ENCODE data around the gene ZNF76.

ZNF76 gene

DNA sequence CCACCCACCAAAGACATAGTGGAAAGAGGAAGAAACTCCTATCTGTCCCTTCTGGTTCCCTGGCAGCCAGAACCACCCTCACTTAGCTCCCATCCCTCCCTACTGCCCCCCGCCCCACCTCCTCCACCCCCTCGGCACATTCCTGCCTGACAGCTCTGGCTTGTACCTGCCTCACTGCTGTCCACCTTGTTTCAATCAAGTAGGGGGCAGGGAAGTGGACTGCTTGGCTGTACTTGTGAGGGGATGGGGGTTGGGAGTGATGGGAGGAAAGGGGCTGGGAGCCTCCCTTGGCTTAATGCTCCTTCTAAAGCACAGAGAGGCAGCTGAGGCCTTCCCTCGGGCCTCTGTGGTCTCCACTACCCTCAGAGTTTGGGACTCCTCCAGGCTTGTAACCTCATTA is 22.1 kb upstream of the ZNF76 start:
- no peak for DNase-seq

DNA sequence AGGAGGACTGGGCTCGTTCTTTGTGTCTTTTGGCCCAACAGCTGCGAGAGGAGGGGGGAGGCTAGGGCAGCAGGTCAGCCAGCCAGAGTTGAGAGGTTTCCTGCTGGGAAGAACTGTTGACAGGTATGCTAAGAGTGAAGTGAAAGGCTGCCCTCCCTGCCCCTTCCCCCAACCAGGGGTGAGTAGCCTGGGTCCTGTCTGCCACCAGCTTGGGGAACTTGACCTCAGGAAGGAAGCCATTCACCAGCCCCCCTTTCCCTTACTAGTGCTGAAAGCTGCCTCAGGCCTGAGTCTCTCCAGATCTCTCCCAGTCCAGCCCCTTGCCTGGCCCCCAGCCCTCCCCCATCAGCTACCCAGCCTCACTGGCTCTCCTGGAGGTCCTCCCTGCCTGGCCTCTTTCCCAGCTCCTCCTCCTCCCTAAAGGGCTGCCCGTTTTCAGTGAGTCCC is 20.7 kb upstream of the ZNF76 start:
- DNase-seq = no peak

- DNase-seq = no peak
Measured at GRCh38 chr6:35239581-35239980, 20.0 kb upstream of the ZNF76 start.

DNA sequence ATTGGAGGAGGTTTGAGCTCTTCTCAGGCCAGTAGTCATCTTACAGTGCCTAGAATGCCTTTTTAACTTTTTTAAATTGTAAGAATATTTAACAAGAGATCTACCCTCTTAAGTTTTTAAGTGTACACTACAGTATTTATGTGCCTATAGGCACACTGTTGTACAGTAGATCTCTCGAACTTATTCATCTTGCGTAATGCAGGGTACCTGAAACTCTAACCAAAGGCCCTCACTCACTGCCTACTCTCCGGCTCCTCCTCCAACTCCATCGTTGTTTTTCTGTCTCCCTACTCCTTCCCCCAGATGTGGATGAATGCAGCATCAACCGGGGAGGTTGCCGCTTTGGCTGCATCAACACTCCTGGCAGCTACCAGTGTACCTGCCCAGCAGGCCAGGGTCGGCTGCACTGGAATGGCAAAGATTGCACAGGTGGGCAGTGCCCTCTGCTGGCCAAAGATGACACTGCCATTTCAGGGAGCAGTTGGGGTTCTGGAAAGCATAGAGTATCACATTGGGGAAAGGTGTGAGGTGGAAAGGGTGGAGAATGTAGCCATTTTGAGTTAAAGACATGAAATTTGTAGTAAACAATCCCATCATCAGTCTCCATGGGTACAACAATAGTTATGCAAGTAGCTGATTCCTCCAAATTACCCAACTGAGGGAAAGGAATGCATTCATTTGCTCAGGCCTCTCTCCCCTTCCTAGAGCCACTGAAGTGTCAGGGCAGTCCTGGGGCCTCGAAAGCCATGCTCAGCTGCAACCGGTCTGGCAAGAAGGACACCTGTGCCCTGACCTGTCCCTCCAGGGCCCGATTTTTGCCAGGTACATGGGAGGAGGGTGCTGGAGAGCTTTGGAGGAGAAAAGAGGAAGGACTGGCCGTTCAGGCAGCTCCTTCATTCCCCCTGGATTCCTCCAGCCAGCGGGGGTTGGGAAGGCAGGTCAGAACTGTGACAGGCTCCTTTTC is 18.4 kb upstream of the ZNF76 start:
- peak; percentile 51 for DNase-seq

- DNase-seq = no peak
Measured at GRCh38 chr6:35242486-35242885, 17.0 kb upstream of the ZNF76 start.

GRCh38 chr6:35242906-35243305 is 16.6 kb upstream of the ZNF76 start:
- no peak for DNase-seq

DNA sequence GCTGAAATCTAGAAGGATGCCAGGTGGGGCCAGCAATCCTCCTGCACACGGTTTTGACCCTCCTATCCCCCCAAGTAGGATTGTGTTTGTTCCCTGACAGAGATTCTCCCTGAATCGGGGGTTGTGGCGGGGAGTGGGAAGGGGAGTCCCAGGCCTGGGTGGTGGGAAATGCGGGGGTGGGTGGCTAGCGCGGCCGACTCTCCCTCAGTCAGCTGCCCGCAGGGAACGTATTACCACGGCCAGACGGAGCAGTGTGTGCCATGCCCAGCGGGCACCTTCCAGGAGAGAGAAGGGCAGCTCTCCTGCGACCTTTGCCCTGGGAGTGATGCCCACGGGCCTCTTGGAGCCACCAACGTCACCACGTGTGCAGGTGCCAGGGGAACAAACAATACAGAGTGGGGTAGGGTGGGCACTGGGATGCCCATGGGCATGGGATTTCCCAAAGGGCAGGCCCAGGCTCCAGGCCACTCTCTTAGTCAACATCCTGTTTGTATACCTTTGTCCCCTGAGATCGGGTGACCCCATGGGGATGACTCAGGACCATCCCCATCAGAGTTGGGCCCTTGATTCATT is 16.1 kb upstream of the ZNF76 start:
- DNase-seq = no peak

DNA sequence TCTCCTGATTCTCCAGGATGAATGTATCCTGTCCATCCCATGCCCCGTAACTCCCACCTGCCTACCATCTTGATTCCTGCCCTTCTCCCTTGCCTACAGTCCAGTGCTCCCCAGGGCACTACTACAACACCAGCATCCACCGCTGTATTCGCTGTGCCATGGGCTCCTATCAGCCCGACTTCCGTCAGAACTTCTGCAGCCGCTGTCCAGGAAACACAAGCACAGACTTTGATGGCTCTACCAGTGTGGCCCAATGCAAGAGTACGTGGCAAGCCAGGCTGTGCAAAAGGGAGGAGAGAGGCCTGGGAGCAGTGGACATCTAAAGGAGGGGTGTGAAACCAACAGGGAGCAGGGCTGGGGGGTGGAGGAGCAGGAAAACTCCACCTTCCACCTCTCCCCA is 15.0 kb upstream of the ZNF76 start:
- DNase-seq = no peak

GRCh38 chr6:35247642-35248231 is 11.8 kb upstream of the ZNF76 start:
- DNase-seq = no peak

DNA sequence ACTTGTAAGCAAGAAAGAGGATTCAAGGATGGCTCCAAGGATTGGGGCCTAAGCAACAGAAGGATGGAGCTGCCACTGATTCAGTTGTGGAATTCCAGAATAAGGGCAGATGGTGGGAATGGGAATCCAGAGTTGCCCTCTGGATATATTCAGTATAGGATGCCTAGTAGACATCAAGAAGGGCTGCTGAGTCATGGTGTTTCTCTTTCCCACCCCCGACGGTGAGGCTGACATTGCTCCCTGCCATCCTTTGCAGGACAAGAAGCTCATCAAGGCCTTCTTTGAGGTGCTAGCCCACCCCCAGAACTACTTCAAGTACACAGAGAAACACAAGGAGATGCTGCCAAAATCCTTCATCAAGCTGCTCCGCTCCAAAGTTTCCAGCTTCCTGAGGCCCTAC is 11.2 kb upstream of the ZNF76 start:
- no peak for DNase-seq

GRCh38 chr6:35248965-35249364 is 10.6 kb upstream of the ZNF76 start:
- no peak for DNase-seq

GRCh38 chr6:35251949-35252348 is 7.6 kb upstream of the ZNF76 start:
- DNase-seq = no peak

GRCh38 chr6:35253249-35253648 is 6.3 kb upstream of the ZNF76 start:
- no peak for DNase-seq

DNA sequence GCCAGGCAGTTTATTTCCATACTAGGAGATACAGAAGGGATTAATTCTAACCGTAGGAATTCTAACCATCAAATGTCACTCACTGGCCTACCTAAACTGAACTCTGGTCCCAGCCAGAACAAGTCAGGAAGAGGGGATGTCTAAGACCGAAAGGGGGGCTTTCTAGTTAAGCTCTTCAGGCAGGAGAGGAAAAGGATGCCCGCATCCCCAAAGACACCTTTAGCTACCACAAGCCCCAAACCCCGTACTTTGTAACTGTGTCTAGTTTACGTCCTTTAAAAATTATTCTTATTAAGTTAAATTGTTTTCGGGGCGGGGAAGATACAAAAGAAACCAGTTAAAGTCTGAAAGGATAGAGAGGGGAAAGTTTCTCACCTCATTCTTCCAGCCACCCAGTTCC is 1.2 kb upstream of the ZNF76 start:
- DNase-seq = no peak

GRCh38 chr6:35258858-35259193 is 709 bp upstream of the ZNF76 start:
- peak; percentile 74 for DNase-seq

DNA sequence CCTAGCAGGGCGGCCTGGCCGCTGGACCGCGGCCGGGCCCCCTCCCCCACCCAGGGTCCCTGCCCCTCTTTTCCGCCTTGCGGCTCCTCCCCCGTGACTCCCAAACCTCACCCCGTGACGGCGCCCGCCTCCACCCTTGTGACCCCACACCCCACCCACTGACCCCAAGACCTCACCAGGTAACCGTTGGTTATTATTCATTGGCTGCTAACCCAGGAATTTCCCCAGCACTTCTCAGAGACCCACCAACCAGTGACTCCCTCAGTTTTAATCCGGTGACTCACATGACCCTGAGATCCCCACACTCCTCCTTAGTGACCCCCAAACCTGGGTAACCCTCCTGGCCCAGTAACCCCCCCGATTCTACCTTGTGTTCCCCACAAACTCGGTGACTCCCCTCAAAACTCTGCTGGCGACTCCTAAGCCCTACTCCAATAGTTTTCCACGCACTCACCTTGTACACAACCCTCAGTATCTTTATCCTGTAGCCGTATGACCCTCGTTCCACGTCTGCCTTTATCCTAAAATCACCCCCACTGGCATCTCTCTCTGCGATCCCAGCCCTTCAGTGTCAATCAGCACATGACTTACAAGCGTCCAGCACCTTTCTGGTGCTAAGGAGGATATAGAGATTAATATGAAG is 534 bp downstream of the ZNF76 start:
- DNase-seq = peak; percentile 50

- no peak for DNase-seq
Measured at GRCh38 chr6:35260591-35261570, 1.3 kb downstream of the ZNF76 start.

- no peak for DNase-seq
Measured at GRCh38 chr6:35262596-35262995, 3.1 kb downstream of the ZNF76 start.

- DNase-seq = no peak
Measured at GRCh38 chr6:35264550-35265274, 5.2 kb downstream of the ZNF76 start.

- no peak for DNase-seq
Measured at GRCh38 chr6:35265523-35265922, 6.0 kb downstream of the ZNF76 start.

DNA sequence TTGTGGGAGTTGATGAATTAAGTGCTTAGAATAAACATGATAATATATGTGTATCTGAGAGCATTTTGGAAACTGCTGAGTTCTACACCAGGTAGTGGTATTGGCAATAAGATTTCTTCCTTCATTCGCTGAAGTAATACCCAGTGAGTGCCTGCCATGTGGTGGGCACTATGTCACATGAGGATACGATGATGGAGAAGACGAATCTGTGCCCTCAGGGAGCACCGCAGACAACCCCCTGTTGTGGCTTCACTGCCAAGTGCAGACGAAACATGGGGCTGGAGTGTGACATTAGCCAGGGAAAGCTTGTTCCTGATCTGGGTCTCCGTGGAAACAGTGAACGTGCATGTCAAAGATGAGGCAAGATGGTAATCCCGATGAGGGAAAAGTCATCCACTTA is 7.9 kb downstream of the ZNF76 start:
- DNase-seq = no peak

GRCh38 chr6:35267897-35268296 is 8.4 kb downstream of the ZNF76 start:
- DNase-seq = no peak
